ENCODE measurements around the gene PPIP5K1.
A peak's percentile ranks its signal among the peaks of the same experiment; 100 is the strongest.

PPIP5K1 gene

GRCh38 chr15:43517354-43518196, 72.4 kb downstream of the PPIP5K1 start, which contains the start of gene MAP1A:
Gene MAP1A (plus strand): TSS chr15:43517608. CDS start chr15:43521474, 3,866 bp downstream.
- no peak for DNase-seq (ENCODE audit: low read depth in 2 of 2)

- DNase-seq (ENCODE audit: low read depth in 2 of 2), result no peak
Measured at GRCh38 chr15:43516801-43517353, 73.1 kb downstream of the PPIP5K1 start.

- no peak for DNase-seq (ENCODE audit: low read depth in 2 of 2)
Measured at GRCh38 chr15:43516185-43516584, 73.8 kb downstream of the PPIP5K1 start.

GRCh38 chr15:43515741-43516140, 74.3 kb downstream of the PPIP5K1 start:
- no peak for DNase-seq (ENCODE audit: low read depth in 2 of 2)

GRCh38 chr15:43514241-43515057, 75.6 kb downstream of the PPIP5K1 start:
- DNase-seq (ENCODE audit: low read depth in 2 of 2), result no peak

- no peak for DNase-seq (ENCODE audit: low read depth in 2 of 2)
Measured at GRCh38 chr15:43513550-43513949, 76.5 kb downstream of the PPIP5K1 start.

GRCh38 chr15:43511012-43511885, 78.8 kb downstream of the PPIP5K1 start:
- DNase-seq (ENCODE audit: low read depth in 2 of 2), result no peak

- peak; percentile 94 to 96 for DNase-seq (ENCODE audit: low read depth in 2 of 2)
Measured at GRCh38 chr15:43510200-43511011, 79.6 kb downstream of the PPIP5K1 start.

- DNase-seq (ENCODE audit: low read depth in 2 of 2), result no peak
Measured at GRCh38 chr15:43509660-43510199, 80.3 kb downstream of the PPIP5K1 start.

- no peak for DNase-seq (ENCODE audit: low read depth in 2 of 2)
Measured at GRCh38 chr15:43508991-43509659, 80.9 kb downstream of the PPIP5K1 start.

GRCh38 chr15:43508421-43508820, 81.6 kb downstream of the PPIP5K1 start:
- DNase-seq (ENCODE audit: low read depth in 2 of 2), result no peak

GRCh38 chr15:43505738-43506137, 84.3 kb downstream of the PPIP5K1 start:
- no peak for DNase-seq (ENCODE audit: low read depth in 2 of 2)

- no peak for DNase-seq (ENCODE audit: low read depth in 2 of 2)
Measured at GRCh38 chr15:43499635-43500034, 90.4 kb downstream of the PPIP5K1 start.

- no peak for DNase-seq (ENCODE audit: low read depth in 2 of 2)
Measured at GRCh38 chr15:43498990-43499389, 91.0 kb downstream of the PPIP5K1 start.

- no peak for DNase-seq (ENCODE audit: low read depth in 2 of 2)
Measured at GRCh38 chr15:43493703-43494472, 96.1 kb downstream of the PPIP5K1 start.

- peak; percentile 93 to 95 for DNase-seq (ENCODE audit: low read depth in 2 of 2)
Measured at GRCh38 chr15:43492673-43493601, 97.1 kb downstream of the PPIP5K1 start, which contains the start of gene TP53BP1. Gene TP53BP1 (minus strand): TSS chr15:43493156. CDS start chr15:43493043, 113 bp downstream.

- no peak for DNase-seq (ENCODE audit: low read depth in 2 of 2)
Measured at GRCh38 chr15:43492266-43492665, 97.7 kb downstream of the PPIP5K1 start.

- no peak for DNase-seq (ENCODE audit: low read depth in 2 of 2)
Measured at GRCh38 chr15:43489191-43489590, 100.8 kb downstream of the PPIP5K1 start.
